Cerebellar nuclear complex (tissue), 1 donor: Measurements from ENCODE around the gene PCDHA11.
"Not testable (repeated sequence)": the region's sequence is repeated elsewhere in the genome, so short reads cannot be mapped to it uniquely, and the experiment has no call there.

Experiments
- DNase-seq, 2 experiments: peaks; one replicate each; lab custom pipeline; 2025; lab: John Stamatoyannopoulos, UW

Gene PCDHA11, protein sequence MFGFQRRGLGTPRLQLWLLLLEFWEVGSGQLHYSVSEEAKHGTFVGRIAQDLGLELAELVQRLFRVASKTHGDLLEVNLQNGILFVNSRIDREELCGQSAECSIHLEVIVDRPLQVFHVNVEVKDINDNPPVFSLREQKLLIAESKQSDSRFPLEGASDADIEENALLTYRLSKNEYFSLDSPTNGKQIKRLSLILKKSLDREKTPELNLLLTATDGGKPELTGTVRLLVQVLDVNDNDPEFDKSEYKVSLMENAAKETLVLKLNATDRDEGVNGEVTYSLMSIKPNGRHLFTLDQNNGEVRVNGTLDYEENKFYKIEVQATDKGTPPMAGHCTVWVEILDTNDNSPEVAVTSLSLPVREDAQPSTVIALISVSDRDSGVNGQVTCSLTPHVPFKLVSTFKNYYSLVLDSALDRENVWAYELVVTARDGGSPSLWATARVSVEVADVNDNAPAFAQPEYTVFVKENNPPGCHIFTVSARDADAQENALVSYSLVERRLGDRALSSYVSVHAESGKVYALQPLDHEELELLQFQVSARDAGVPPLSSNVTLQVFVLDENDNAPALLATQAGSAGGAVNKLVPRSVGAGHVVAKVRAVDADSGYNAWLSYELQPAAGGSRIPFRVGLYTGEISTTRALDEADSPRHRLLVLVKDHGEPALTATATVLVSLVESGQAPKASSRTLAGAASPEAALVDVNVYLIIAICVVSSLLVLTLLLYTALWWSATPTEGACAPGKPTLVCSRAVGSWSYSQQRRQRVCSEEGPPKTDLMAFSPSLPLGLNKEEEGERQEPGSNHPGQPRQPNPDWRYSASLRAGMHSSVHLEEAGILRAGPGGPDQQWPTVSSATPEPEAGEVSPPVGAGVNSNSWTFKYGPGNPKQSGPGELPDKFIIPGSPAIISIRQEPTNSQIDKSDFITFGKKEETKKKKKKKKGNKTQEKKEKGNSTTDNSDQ

DNA sequence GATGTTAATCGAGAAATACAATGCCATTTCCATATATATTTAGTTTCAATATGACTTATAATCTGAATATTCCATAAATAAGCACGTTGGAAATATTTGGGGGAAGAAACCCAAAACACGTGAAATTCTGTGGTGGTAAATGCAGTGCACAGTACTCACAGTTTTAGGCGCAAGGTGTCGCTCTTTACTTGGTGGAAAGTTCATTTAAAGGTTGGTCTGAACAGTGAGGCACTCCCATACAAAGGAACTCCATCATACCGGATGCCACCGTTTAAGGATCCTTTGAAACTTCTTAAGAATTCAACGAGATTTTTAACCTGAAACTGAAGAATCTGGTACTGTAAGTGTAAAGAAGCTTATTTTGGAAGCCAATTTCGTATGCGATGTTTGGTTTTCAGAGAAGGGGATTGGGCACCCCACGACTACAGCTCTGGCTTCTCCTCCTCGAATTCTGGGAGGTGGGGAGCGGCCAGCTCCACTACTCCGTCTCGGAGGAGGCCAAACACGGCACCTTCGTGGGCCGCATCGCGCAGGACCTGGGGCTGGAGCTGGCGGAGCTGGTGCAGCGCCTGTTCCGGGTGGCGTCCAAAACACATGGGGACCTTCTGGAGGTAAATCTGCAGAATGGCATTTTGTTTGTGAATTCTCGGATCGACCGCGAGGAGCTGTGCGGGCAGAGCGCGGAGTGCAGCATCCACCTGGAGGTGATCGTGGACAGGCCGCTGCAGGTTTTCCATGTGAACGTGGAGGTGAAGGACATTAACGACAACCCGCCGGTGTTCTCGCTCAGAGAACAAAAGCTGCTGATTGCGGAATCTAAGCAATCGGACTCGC lies at the start of gene PCDHA11:
Gene PCDHA11, plus strand, starts transcription at position 237 of the 834 bp plus-strand sequence. Its CDS starts 147 bp downstream, at position 384.
- DNase-seq = no peak

DNA sequence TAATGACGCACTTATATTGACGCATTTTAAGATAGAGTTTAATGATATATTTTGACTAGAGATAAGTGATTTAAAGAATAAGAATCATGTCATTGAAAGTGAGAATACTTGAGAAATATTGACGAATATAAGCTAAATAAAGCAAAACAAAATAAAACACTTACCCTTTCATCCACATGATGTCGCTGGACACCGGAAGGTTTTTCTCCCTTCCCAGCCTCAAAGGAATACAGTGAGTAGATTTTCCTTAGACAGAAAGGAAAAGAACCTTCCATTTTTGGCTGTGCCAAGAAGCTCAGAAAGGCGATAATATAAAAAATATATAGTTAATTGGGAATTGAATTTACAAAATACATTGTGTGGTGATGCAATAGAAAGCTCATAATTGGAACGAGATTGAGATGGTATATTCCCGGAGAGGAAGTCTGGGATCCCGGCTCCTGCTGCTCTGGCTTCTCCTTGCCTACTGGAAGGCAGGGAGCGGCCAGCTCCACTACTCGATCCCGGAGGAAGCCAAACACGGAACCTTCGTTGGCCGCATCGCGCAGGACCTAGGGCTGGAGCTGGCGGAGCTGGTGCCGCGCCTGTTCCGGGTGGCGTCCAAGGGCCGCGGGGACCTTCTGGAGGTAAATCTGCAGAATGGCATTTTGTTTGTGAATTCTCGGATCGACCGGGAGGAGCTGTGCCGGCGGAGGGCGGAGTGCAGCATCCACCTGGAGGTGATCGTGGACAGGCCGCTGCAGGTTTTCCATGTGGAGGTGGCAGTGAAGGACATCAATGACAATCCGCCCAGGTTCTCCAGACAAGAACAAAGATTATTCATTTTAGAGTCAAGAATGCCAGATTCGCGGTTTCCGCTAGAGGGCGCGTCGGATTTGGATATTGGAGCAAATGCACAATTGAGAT lies 47.1 kb upstream of the PCDHA11 start, which contains the start of gene PCDHA5:
Gene PCDHA5, plus strand, starts transcription at position 239 of the 906 bp plus-strand sequence.
- DNase-seq = no peak

DNA sequence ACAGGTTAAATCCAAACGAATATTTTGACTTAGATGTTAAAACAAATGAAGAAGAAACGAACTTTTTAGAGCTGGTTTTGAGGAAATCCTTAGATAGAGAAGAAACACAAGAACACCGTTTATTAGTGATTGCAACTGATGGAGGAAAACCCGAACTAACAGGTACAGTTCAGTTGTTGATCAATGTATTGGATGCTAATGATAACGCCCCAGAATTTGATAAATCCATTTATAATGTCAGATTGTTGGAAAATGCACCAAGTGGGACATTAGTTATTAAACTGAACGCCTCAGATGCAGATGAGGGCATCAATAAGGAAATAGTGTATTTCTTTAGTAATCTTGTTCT lies 46.5 kb upstream of the PCDHA11 start:
- no peak for DNase-seq

DNA sequence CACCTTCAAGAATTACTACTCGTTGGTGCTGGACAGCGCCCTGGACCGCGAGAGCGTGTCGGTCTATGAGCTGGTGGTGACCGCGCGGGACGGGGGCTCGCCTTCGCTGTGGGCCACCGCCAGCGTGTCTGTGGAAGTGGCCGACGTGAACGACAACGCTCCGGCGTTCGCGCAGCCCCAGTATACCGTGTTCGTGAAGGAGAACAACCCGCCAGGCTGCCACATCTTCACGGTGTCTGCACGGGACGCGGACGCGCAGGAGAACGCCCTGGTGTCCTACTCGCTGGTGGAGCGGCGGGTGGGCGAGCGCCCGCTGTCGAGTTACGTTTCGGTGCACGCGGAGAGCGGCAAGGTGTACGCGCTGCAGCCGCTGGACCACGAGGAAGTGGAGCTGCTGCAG lies 45.8 kb upstream of the PCDHA11 start:
- DNase-seq = not testable (repeated sequence)

DNA sequence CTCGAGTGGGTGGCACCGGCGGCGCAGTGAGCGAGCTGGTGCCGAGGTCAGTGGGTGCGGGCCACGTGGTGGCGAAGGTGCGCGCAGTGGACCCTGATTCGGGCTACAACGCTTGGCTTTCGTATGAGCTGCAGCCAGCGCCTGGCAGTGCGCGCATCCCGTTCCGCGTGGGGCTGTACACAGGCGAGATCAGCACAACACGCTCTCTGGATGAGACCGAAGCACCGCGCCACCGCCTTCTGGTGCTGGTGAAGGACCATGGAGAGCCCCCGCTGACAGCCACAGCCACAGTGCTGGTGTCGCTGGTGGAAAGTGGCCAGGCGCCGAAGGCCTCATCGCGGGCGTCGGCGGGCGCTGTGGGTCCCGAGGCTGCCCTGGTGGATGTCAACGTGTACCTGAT lies 45.3 kb upstream of the PCDHA11 start:
- DNase-seq = no peak

DNA sequence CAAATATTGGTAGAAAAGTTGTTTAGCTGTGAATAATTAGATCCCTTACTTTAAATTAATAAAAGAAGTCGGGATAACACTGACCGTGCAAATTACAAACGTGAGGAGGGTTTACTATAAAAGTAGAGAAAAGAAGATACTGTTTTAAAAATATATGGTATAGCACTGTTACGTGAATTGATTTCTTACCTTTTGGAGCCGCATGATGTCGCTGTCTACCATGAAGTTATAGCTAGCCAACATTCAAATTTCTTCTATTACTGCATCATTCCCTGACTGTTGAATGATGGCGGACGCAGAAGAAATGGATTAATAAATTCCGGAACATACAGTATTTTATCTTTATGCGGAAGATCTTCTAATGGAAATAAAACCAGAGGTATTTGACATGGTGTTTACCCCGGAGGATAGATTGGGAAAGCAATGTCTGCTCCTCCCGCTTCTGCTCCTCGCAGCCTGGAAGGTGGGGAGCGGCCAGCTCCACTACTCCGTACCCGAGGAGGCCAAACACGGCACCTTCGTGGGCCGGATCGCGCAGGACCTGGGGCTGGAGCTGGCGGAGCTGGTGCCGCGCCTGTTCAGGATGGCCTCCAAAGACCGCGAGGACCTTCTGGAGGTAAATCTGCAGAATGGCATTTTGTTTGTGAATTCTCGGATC lies 40.9 kb upstream of the PCDHA11 start, which contains the start of gene PCDHA6:
Gene PCDHA6, plus strand, starts transcription at position 257 of the 658 bp plus-strand sequence. Its CDS starts 132 bp downstream, at position 389.
- no peak for DNase-seq

DNA sequence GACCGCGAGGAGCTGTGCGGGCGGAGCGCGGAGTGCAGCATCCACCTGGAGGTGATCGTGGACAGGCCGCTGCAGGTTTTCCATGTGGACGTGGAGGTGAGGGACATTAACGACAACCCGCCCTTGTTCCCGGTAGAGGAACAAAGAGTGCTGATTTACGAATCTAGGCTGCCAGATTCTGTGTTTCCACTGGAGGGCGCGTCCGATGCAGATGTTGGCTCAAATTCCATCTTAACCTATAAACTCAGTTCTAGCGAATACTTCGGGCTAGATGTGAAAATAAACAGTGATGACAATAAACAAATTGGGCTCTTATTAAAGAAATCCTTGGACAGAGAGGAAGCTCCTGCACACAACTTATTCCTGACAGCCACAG lies 40.4 kb upstream of the PCDHA11 start:
- no peak for DNase-seq

DNA sequence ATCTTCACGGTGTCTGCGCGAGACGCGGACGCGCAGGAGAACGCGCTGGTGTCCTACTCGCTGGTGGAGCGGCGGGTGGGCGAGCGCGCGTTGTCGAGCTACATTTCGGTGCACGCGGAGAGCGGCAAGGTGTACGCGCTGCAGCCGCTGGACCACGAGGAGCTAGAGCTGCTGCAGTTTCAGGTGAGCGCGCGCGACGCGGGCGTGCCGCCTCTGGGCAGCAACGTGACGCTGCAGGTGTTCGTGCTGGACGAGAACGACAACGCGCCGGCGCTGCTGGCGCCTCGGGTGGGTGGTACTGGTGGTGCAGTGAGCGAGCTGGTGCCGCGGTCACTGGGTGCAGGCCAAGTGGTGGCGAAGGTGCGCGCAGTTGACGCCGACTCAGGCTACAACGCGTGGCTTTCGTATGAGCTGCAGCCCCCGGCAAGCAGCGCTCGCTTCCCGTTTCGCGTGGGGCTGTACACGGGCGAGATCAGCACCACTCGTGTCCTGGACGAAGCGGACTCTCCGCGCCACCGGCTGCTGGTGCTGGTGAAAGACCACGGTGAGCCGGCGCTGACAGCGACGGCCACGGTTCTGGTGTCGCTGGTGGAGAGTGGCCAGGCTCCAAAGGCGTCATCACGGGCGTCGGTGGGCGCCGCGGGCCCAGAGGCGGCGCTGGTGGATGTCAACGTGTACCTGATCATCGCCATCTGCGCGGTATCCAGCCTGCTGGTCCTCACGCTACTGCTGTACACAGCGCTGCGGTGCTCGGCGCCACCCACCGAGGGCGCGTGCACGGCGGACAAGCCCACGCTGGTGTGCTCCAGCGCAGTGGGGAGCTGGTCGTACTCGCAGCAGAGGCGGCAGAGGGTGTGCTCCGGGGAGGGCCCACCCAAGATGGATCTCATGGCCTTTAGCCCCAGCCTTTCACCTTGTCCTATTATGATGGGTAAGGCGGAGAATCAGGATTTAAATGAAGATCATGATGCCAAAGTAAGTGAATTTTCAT lies 39.0 kb upstream of the PCDHA11 start:
- DNase-seq = not testable (repeated sequence)

DNA sequence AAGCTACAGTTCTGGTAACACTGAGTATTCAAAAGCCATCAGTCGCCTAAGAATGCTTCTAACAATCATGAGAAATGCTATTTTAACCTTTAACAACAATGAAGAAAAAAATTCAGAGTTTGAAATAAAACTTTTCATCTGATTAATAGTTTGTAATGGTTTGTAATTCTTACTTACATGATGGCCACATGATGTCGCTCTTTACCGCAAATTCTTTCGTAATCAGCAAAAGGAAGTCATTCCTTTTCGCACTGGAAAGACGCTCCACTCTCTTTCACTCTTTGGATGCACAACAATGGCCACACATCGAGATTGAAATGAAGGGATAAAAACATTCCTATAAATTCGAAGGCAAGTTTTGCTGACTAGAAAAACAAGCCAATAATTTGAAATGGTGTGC lies 34.8 kb upstream of the PCDHA11 start, which contains the start of gene PCDHA7:
Gene PCDHA7, plus strand, starts transcription at position 277 of the 400 bp plus-strand sequence. Its CDS starts 115 bp downstream, at position 392.
- DNase-seq = no peak

DNA sequence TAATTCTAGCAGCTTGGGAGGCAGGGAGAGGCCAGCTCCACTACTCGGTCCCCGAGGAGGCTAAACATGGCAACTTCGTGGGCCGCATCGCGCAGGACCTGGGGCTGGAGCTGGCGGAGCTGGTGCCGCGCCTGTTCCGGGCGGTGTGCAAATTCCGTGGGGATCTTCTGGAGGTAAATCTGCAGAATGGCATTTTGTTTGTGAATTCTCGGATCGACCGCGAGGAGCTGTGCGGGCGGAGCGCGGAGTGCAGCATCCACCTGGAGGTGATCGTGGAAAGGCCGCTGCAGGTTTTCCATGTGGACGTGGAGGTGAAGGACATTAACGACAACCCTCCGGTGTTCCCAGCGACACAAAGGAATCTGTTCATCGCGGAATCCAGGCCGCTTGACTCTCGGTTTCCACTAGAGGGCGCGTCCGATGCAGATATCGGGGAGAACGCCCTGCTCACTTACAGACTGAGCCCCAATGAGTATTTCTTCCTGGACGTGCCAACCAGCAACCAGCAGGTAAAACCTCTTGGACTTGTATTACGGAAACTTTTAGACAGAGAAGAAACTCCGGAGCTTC lies 34.2 kb upstream of the PCDHA11 start:
- not testable (repeated sequence) for DNase-seq

DNA sequence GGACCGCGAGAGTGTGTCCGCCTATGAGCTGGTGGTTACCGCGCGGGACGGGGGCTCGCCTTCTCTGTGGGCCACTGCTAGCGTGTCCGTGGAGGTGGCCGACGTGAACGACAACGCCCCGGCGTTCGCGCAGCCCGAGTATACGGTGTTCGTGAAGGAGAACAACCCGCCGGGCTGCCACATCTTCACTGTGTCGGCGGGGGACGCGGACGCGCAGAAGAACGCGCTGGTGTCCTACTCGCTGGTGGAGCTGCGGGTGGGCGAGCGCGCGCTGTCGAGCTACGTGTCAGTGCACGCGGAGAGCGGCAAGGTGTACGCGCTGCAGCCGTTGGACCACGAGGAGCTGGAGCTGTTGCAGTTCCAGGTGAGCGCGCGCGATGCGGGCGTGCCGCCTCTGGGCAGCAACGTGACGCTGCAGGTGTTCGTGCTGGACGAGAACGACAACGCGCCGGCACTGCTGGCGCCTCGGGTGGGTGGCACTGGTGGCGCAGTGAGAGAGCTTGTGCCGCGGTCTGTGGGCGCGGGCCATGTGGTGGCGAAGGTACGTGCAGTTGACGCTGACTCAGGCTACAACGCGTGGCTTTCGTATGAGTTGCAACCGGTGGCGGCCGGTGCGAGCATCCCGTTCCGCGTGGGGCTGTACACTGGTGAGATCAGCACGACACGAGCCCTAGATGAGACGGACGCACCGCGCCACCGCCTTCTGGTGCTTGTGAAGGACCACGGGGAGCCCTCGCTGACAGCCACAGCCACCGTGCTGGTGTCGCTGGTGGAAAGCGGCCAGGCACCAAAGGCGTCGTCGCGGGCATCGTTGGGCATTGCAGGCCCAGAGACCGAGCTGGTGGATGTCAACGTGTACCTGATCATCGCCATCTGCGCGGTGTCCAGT lies 32.9 kb upstream of the PCDHA11 start:
- DNase-seq = no peak

DNA sequence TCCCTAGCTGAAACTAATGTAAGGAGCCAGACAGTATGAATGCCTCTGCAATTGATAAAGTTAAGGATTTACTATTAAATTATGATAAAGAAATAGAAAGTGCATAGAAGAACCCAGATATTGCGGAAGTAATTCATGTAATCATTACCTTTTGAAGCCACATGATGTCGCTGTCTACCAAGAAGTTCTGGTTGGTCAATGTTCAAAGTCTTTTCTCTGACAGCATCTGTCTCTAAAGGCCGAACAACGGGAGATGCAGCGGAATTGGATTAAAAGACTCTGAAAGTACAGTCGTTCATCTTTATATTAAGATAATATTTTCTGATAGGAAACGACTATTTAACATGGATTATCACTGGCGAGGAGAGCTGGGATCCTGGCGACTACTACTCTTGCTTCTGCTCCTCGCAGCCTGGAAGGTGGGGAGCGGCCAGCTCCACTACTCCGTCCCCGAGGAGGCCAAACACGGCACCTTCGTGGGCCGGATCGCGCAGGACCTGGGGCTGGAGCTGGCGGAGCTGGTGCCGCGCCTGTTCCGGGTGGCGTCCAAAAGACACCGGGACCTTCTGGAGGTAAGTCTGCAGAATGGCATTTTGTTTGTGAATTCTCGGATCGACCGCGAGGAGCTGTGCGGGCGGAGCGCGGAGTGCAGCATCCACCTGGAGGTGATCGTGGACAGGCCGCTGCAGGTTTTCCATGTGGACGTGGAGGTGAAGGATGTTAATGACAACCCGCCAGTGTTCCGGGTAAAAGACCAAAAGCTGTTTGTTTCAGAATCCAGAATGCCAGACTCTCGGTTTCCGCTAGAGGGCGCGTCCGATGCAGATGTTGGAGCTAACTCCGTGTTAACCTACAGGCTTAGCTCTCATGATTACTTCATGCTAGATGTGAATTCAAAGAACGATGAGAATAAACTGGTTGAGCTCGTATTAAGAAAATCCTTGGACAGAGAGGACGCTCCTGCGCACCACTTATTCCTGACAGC lies 27.5 kb upstream of the PCDHA11 start, which contains the start of gene PCDHA8:
Gene PCDHA8, plus strand, starts transcription at position 210 of the 985 bp plus-strand sequence. Its CDS starts 135 bp downstream, at position 345.
- DNase-seq = no peak

DNA sequence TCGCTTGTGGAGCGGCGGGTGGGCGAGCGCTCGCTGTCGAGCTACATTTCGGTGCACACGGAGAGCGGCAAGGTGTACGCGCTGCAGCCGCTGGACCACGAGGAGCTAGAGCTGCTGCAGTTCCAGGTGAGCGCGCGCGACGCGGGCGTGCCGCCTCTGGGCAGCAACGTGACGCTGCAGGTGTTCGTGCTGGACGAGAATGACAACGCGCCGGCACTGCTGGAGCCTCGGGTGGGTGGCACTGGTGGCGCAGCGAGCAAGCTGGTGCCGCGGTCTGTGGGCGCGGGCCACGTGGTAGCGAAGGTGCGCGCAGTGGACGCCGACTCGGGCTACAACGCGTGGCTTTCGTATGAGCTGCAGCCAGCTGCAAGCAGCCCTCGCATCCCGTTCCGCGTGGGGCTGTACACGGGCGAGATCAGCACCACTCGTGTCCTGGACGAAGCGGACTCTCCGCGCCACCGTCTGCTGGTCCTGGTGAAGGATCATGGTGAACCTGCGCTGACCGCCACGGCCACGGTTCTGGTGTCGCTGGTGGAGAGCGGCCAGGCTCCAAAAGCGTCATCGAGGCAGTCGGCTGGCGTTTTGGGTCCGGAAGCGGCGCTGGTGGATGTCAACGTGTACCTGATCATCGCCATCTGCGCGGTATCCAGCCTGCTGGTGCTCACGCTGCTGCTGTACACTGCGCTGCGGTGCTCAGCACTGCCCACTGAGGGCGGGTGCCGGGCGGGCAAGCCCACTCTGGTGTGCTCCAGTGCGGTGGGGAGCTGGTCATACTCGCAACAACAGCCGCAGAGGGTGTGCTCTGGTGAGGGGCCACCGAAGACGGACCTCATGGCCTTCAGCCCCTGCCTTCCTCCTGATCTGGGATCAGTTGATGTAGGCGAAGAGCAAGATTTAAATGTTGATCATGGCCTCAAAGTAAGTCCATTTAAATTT lies 25.7 kb upstream of the PCDHA11 start:
- no peak for DNase-seq
